HG03066 (cell line): Measurements from ENCODE around the gene TMSB10.
"Not testable (repeated sequence)": the region's sequence is repeated elsewhere in the genome, so short reads cannot be mapped to it uniquely, and the experiment has no call there.

Experiments used
- ATAC-seq: cut with Tn5 transposase; IDR thresholded peaks from one replicate; pipeline ENCODE4 v1.9.1; 2021; ENCODE audit warnings: low read depth; ENCODE audit not compliant: unreplicated experiment

TMSB10 gene

DNA sequence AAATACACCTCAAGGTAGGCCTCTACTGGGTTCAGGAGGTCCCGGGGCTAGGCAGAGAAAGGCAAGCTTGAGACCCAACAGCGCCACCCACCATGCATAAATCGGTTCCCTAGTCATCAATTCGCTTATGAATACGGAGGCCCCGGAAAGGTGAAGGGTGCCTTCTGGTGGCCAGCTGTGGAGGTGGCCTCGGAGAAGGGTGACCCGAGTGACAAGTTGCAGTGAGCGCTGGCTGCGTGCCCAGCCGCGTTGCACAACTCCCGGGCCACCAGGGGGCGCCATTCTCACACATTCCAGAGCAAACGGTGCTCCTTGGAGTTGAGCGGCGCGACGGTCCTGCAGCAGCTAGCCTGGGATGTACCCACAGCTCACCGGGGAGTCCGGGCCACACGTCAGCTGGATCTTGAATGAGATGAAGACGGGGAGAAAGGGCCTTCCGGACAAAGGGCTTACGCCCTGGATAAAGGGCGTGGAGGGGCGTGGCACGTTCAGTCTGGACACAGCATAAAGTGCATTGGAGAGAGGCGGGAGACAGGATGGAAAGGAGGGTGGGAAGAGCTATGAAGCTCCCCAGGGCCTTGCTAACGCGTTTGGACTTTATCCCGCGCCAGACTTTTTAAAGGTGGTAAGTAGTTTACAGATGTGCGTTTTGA, 20.4 kb downstream of the TMSB10 start:
- ATAC-seq, result peak; percentile 75

DNA sequence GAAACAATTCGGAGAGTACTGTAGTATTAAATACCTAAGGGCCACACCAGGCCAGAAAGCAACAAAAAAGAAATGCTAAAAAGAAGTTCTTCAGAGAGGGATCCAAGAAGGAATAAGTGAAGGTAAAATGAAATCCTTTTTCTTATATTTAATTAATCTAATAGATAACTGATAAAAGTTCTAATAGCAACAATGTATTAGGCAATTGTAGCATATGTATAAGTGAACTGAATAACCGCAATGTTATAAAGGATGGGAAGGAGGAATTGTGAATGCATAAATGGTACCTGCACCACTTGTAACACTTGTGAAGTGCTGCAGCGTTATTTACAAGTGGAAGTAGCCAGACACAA, 21.8 kb downstream of the TMSB10 start:
- no peak for ATAC-seq

- peak; percentile 61 for ATAC-seq
Measured at GRCh38 chr2:84931384-84931821, 25.9 kb downstream of the TMSB10 start.

DNA sequence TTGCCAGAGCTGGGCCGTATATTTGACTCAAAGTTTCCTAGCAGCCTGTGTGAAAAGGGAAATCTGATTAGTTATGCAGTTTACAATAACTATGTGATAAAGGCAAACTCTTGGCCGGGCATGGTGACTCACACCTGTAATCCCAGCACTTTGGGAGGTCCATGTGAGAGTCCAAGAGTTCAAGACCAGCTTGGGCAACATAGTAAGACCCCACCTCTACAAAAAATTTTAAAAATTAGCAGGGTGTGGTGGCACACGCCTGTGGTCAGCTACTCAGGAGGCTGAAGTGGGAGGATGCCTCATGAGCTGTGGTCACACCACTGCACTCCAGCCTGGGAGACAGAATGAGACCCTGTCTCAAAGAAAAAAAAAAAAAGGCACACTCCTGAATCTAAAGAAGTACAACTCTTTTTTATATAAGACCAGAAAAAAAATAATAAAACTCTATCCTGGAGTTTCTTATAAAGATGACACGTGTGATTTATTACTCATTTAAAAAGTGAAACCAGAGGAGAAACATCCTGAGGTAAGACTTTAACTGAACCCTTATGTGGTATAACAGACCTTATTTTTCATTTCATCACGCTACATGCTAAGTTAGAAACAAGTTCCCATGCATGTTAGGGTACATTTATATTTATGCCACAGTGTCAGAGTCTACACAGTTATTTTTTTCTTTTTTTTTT, 32.9 kb downstream of the TMSB10 start:
- peak; percentile 22 for ATAC-seq

- peak; percentile 68 for ATAC-seq
Measured at GRCh38 chr2:84939426-84940087, 34.1 kb downstream of the TMSB10 start.

- no peak for ATAC-seq
Measured at GRCh38 chr2:84940088-84940470, 34.6 kb downstream of the TMSB10 start.

DNA sequence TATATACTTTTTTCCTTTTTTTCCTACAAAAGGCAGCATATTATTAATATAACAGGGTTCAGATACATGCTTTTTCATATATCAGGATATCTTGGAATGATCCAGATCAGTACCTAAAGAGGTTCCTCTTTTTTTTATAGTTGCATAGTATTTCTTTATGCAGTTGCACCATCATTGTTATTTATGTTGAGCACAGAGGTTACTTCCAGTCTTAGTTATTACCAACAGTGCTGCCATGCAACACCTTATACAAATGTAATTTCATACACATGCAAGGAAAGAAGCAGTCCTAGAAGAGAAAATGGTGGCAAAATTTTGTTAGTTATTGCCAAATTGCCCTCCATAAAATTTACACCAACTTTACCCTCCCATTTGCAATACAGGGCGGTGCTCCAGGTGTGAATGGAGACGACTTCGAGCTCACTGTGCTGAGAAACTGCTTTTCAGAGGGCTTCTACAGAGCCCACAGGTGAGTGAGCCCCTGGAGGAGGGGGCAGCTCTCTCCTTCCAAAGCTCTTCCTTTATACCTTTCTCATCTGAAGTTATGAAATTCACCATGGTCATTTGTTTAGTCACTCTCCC, 35.5 kb downstream of the TMSB10 start:
- no peak for ATAC-seq

DNA sequence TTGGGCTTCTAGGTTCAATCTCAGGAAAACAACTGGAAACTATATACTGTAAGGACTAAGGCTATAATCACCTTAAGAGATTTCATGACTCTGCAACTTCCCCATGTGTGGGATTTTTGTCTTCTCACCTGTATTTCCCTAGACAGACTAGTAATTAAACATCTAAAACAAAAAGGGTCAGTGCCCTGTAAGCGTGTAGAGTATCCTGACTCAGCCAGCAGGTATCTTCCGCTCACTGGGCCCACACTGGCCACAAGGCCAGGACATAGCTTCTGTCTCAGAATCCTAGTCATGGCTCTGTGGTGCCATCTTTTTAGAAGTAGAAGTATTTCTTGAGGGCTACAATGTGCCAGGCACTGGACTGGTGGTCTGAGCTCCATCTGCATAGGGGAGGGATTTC, 36.7 kb downstream of the TMSB10 start:
- ATAC-seq, result no peak

DNA sequence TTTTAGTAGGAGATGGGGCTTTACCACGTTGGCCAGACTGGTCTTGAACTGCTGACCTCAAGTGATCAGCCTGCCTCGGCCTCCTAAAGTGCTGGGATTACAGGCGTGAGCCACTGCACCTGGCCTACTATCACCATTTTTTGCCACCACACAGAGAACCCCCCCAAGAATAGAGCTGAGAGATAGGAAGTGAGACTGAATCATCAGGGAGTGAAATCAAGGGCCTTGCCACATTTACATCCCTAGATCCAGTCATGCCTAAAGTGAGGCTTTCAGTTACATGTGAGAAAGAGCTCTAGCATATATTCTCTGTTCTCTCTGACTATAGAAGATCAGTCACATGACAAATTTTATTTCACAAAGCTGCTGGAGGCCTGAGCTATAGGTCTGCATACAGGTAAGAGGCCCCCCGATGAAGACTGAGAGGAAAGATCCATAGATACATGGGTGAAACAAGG, 37.5 kb downstream of the TMSB10 start:
- peak; percentile 32 for ATAC-seq

GRCh38 chr2:84944295-84944909, 38.9 kb downstream of the TMSB10 start:
- ATAC-seq, result no peak

GRCh38 chr2:84945838-84946203, 40.4 kb downstream of the TMSB10 start:
- not testable (repeated sequence) for ATAC-seq

GRCh38 chr2:84946204-84947009, 41.0 kb downstream of the TMSB10 start:
- peak; percentile 62 for ATAC-seq

DNA sequence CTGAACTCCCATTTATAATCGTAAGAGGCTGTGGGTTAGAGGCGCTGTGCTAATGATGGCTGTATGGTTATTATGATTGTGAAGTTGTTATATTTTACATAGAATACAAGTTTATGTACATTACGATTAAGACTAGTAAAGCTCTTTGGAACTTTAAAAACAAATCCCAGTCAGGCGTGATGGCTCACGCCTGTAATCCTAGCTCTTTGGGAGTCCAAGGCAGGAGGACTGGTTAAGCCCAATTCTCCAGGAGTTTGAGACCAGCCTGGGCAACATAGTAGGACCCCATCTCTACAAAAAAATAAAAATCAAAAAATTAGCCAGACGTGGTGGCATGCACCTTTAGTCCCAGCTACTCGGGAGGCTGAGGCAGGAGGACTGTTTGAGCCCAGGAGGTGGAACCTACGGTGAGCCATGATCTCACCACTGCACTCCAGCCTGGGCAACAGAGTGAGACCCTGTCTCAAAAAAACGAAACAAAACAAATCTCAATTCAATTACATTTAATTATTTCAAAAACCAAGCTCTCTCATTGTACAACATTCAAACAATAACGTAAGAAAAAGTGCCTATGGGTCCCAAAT, 41.6 kb downstream of the TMSB10 start:
- no peak for ATAC-seq

- ATAC-seq, result no peak
Measured at GRCh38 chr2:84953535-84953934, 48.1 kb downstream of the TMSB10 start.

GRCh38 chr2:84954329-84954728, 48.9 kb downstream of the TMSB10 start:
- no peak for ATAC-seq
